ENCODE measurements around the gene PLCH1.

- TF ChIP-seq CTCF (IDR thresholded peaks at IDR 0.05 in 2 of 3, conservative IDR thresholded peaks at IDR 0.05 in 1 of 3; ENCODE audit: borderline replicate concordance in 1 of 3, insufficient read depth in 1 of 3, low read depth in 2 of 3, low read length in 2 of 3): no peak
- TF ChIP-seq POLR2A (IDR thresholded peaks at IDR 0.05; ENCODE audit: borderline replicate concordance, extremely low read depth, insufficient read depth, insufficient read length): no peak
- no peak for TF ChIP-seq EZH2 (IDR thresholded peaks at IDR 0.05)
- TF ChIP-seq SRF (IDR thresholded peaks at IDR 0.05; ENCODE audit: low read depth): no peak
- TF ChIP-seq EGR1 (IDR thresholded peaks at IDR 0.05; ENCODE audit: low read depth): no peak
- TF ChIP-seq ZNF274 (IDR thresholded peaks at IDR 0.05; ENCODE audit: low read depth, low read length): no peak
- no peak for TF ChIP-seq CEBPB (IDR thresholded peaks at IDR 0.05; ENCODE audit: low read depth)
These were observed 312.9 kb downstream of the PLCH1 start for GRCh38 chr3:155431856-155432570.
